GM18951 (cell line): ENCODE results near the gene PI4KB.

Source experiments
- POLR2A ChIP-seq: IDR thresholded peaks from 4 replicates; pipeline ENCODE4 v1.6.1; 2011; ENCODE audit warnings: mild to moderate bottlenecking; ENCODE audit not compliant: insufficient read length, insufficient read depth; ENCODE audit errors: extremely low read depth
- in situ Hi-C: fragments of 300-500 bp; cut with MboI; formaldehyde crosslinking; loops from one replicate; pipeline ENCODE4 v1.12.0; 2022; ENCODE audit warnings: low sequenced_read_pairs, mixed read lengths, inconsistent platforms; ENCODE audit not compliant: unreplicated experiment

Gene PI4KB

GRCh38 chr1:151265446-151266236, 61.6 kb downstream of the PI4KB start:
- no peak for TF ChIP-seq POLR2A
- in situ Hi-C loops, result no loop called here

DNA sequence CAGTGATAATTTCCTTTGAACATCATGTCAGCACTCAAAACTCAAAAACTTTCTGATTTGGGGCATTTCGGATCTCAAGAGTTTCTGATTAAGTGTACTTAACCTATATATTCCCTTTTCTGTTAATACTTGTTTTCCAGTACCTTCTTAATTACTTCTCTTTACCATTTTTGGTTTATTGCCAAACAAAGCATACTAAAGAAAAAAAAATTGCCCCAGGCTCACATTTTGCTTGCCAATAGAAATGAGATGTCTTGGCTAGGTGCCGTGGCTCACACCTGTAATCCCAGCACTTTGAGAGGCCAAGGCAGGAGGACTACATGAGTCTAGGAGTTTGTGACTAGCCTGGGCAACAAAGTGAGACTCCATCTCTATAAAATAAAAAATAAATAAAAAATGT, 67.9 kb downstream of the PI4KB start:
- no peak for TF ChIP-seq POLR2A
- in situ Hi-C loops, result no loop called here

GRCh38 chr1:151255381-151255780, 71.8 kb downstream of the PI4KB start:
- in situ Hi-C loops, result no loop called here
- TF ChIP-seq POLR2A, result no peak

DNA sequence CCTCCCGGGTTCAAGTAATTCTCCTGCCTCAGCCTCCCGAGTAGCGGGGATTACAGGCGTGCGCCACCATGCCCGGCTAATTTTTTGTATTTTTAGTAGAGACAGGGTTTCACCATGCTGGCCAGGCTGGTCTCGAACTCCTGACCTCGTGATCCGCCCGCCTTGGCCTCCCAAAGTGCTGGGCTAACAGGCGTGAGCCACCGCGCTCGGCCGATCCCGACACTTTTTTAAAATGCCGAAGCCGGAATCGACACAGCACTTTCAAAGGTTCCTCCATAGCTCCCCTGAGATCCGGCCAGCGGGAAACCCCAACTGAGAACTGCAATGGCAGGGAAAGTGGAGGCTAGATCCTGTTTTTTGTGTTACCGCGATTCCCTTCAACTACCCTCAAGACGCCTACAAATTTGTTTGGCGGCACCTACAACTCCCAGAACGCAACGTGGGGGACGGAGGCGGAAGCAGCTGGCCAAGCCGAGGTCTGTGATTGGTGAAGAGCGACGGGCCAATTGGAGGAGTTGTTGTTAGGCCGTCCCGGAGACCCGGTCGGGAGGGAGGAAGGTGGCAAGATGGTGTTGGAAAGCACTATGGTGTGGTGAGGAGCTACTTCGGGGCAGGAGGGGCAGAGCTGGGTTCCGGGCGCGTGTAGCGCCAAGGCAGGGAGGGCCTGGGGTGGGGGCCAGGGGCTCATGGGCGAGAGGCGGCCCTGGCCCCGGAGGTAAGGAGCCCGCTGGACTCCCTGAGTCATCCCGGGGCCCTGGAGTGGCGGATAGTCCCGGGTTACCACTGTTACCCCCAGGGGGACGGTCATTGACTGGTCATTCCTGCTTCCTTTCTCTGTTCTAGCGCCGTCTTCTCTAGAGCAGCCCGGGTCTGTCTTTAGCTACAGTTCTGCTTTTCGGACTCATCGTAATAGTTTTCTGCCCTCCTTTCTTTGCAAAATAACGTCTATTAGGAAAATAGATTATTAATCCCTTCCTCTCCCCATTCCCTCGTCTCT, 72.7 kb downstream of the PI4KB start, which contains the start of gene PSMD4:
PSMD4 (plus strand) TSS at position 518 of the 997 bp plus-strand sequence; CDS start at position 567, 49 bp downstream.
- in situ Hi-C loops, result no loop called here
- peak; percentile 87 for TF ChIP-seq POLR2A

GRCh38 chr1:151251656-151252470, 75.4 kb downstream of the PI4KB start:
- in situ Hi-C loops, result no loop called here
- TF ChIP-seq POLR2A, result no peak

DNA sequence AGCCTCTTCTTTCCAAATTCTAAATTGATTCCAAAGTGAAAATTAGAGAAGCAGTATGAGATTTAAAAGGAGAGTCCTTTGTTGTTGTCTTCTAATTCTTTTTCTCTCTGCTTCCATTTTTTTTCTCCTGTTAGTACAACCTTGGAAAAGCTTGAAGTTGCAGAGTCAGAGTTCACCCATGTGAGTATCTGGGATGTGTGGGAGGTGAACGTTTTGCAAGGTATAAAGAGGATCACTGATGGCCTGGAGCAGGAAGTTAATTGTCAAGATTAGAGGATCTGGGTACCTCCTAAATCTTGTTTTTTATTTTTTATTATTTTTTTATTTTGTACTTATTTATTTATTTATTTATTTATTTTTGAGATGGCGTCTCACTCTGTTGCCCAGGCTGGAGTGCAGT, 80.4 kb downstream of the PI4KB start:
- no peak for TF ChIP-seq POLR2A
- in situ Hi-C loops, result no loop called here

DNA sequence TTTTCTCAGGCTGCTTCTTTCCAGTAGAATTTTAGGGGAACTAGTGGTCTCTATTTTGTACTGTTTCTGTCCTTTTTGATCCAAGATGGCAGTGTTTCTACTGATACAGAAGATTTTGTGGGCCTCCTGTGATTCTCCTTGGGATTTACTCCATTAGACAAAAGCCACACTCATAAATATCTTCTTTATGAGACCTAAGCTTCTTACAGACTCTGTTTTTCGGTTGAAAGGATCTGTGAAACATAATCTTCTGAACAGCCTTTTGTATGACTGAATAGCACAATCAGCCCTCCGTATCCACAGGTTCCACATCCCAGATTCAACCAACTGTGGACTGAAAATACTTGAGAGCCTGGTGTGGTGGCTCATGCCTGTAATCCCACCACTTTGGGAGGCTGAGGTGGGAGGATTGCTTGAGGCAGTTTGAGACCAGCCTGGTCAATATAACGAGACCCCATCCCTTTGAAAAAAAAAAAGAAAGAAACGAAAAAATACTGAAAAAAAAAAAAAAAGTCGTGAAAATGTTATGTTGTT, 83.5 kb downstream of the PI4KB start:
- TF ChIP-seq POLR2A, result no peak
- in situ Hi-C loops, result no loop called here

DNA sequence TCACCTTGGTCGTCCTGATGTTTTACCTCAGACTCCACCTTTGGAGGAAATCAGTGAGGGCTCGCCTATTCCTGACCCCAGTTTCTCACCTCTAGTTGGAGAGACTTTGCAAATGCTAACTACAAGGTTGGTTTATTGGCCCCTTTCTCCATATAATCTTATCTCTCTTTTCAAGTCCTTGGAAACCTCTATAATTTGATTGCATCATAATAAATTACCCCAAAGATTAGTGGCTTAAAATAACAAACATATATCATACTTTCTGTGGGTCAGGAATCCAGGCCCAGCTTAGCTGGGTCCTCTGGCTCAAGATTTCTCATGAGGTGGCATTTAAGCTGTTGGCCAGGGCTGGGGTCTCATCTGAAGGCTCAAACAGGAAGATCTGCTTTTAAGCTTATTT, 84.8 kb downstream of the PI4KB start:
- TF ChIP-seq POLR2A, result no peak
- in situ Hi-C loops, result no loop called here
